Upper lobe of right lung (tissue), 1 donor: ENCODE results near the gene STPG1. TPM values are rescaled to one million over a fixed set of nuclear protein-coding genes. Genes with fewer than 3 reads are reported as not detected.

Source experiments
- ATAC-seq: fragments of 200-7000 bp; cut with Tn5 transposase; one replicate; pipeline ENCODE4 v1.9.1; 2020; ENCODE audit warnings: mild to moderate bottlenecking, moderate library complexity
- DNase-seq: peaks from one replicate; pipeline ENCODE4 v3.0.0-alpha.2; 2020
- H3K27ac ChIP-seq: fragments of 200-600 bp; one replicate; pipeline ENCODE4 v1.8.0; 2022
- H3K27me3 ChIP-seq: fragments of 200-600 bp; one replicate; pipeline ENCODE4 v1.8.0; 2022; ENCODE audit warnings: mild to moderate bottlenecking
- H3K36me3 ChIP-seq: fragments of 200-600 bp; one replicate; pipeline ENCODE4 v1.8.0; 2022
- H3K4me1 ChIP-seq: fragments of 200-600 bp; one replicate; pipeline ENCODE4 v1.8.0; 2022
- H3K4me3 ChIP-seq: fragments of 200-600 bp; one replicate; pipeline ENCODE4 v1.8.0; 2022; ENCODE audit warnings: mild to moderate bottlenecking
- H3K9me3 ChIP-seq: fragments of 200-600 bp; one replicate; pipeline ENCODE4 v1.8.0; 2022
- intact Hi-C: fragments of 100-400 bp; cut with DNase I; formaldehyde crosslinking; loops from one replicate; pipeline ENCODE4 v1.11.0; 2022
- total RNA-seq: library from RNA; stranded (reverse); fragmentation: NEBNext Ultra II Directional; extraction: Animal tissue kit (Norgen Biotek cat#: 25700); gene quantifications from one replicate; pipeline ENCODE4 v1.2.1, GENCODE V29; 2021
- TF ChIP-seq, protein P1 (sequence below): fragments of 200-600 bp; IDR thresholded peaks from one replicate; pipeline ENCODE4 v1.8.0; 2022; ENCODE audit warnings: antibody characterized with exemption
- donor health status: DM: no; HTN: yes; CAD: no; lungs with severe emphysema.

STPG1 gene
- total RNA-seq, 1 donor from 2014 or later, result 8.6 TPM

DNA sequence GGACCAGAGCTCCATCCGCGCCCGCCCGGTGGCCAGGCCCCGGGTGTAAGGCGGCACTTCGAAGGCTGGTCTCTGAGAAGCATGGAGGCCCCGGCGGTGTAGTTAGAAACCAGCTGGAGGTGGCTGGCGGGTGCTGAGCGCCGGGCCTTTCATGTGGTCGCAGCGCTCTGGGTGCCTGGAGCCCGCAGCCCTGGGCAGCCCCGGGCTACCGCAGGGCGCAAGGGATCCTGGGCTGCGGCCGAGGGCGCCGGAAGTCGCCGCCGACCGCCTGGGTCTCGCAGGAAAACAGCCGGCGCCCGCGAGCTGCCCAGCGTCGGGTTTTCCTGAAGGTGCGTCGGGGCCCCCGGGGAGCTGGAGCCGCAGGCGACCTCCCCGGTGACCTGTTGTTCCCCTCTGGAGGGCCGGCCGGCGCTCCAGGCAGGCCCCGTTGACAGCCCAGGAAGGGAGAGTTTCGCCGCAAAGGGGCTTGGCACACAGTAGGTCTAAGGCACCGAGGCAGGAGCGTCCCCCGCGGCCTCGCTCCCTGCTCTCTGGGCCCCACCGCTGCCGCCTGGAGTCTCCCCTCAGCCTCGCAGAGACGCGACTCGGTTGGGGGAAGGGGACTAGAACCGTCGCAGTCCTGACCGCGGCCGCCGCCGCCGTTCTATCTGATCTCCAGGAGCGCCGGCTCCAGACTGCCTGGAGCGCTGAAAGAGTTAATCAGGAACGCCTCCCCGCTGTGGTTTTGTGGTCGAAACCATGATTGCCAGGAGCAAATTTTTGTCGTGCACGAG, 91.7 kb downstream of the STPG1 start:
- DNase-seq (peak; percentile 78), ATAC-seq (peak; percentile 75)
- Histone ChIP-seq H3K27ac (no peak overlapping the region), H3K4me1 (peaks cover 14% of the 10 kb centered on the region), H3K27me3 (peaks cover 10% of the 10 kb centered on the region), H3K36me3 (no peaks in the 10 kb centered on the region), H3K9me3 (no peaks in the 10 kb centered on the region), H3K4me3 (peak overlapping the region; percentile 53)
- TF ChIP-seq, protein P1, sequence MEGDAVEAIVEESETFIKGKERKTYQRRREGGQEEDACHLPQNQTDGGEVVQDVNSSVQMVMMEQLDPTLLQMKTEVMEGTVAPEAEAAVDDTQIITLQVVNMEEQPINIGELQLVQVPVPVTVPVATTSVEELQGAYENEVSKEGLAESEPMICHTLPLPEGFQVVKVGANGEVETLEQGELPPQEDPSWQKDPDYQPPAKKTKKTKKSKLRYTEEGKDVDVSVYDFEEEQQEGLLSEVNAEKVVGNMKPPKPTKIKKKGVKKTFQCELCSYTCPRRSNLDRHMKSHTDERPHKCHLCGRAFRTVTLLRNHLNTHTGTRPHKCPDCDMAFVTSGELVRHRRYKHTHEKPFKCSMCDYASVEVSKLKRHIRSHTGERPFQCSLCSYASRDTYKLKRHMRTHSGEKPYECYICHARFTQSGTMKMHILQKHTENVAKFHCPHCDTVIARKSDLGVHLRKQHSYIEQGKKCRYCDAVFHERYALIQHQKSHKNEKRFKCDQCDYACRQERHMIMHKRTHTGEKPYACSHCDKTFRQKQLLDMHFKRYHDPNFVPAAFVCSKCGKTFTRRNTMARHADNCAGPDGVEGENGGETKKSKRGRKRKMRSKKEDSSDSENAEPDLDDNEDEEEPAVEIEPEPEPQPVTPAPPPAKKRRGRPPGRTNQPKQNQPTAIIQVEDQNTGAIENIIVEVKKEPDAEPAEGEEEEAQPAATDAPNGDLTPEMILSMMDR, result no peak
- intact Hi-C loops, result no loop called here

DNA sequence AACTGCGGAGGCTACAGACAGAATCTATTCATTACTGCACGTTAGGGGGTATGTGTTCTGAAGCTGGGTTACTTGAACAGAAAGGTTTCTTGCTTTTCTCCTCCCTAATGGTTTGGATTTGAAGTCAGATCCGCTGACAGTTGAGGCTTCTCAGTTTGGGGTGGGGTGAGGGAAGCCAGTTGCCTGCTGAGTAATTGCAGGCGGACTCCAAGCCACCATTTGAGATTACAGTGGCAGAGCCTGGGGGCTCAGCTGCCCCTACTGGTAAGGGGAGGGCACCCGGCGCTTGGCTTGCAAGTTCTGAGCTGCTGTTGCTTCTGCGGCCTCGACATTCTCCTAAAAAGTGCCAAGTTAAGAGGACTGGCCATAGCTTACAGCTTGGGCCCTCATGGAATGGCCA, 92.5 kb downstream of the STPG1 start:
- Histone ChIP-seq H3K27ac (no peak overlapping the region), H3K27me3 (peaks cover 10% of the 10 kb centered on the region), H3K36me3 (no peaks in the 10 kb centered on the region), H3K4me1 (peaks cover 14% of the 10 kb centered on the region), H3K9me3 (no peaks in the 10 kb centered on the region), H3K4me3 (no peak overlapping the region)
- TF ChIP-seq, protein P1, result no peak
- intact Hi-C loops, result no loop called here
- DNase-seq (no peak), ATAC-seq (no peak)

DNA sequence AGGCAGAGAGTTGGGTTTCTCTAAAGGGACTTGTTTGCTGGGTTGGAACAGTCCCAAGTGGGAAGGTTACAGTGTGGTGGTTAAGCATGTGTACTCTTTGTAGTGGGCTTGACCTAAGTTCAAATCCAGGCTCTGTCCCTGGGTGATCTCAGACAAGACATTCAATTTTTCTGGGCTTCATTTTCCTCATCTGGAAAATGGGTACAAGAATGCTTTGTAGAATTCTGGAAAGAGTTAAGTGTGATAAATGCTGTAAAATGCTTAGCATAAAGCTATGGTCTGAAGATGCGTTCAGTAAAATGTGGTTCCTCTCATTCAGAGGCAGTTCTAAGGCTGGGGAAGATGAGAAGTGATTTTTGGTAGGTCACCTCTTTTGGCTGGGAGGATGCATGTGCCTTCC, 93.6 kb downstream of the STPG1 start:
- Histone ChIP-seq H3K9me3 (no peaks in the 10 kb centered on the region), H3K4me3 (no peak overlapping the region), H3K27me3 (peaks cover 10% of the 10 kb centered on the region), H3K4me1 (peaks cover 14% of the 10 kb centered on the region), H3K36me3 (no peaks in the 10 kb centered on the region), H3K27ac (no peak overlapping the region)
- DNase-seq, result no peak
- no peak for ATAC-seq
- TF ChIP-seq, protein P1, result no peak
- intact Hi-C loops, result no loop called here

DNA sequence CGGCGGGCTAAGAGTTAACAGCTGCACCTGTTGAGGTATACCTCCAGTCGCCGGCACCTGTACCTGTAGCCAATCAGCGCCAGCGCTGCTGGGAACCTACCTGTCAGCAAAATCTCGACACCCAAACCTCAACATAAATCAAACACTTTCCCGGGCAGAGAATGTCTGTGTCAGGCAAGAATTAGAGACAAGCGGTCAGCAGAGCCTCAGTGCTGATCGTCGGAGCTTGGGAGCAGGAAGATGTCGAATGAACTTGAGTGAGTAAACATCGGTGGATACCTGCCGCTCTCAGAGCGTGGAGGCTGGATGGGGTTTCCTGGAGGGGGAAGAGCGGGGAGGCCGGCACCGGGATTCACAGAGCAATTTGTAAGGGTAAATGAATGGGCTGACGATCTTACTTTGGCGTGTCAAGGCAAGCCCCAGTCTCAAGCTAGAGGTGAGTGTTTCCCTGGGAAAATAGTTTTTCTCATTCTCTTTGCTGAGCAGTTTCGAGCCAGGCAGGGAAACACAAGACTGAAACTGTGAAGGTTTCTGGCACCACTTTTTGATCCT, 94.2 kb downstream of the STPG1 start, which contains the start of gene GRHL3:
GRHL3 (plus strand) TSS at position 46 of the 552 bp plus-strand sequence; CDS start at position 241, 195 bp downstream.
- H3K9me3 ChIP-seq, result no peaks in the 10 kb centered on the region
- peak; percentile 48 for ATAC-seq
- H3K4me1 ChIP-seq, result peaks cover 14% of the 10 kb centered on the region
- H3K27me3 ChIP-seq, result peaks cover 10% of the 10 kb centered on the region
- DNase-seq, result peak; percentile 67
- intact Hi-C loops, result no loop called here
- TF ChIP-seq, protein P1, result no peak
- no peak within 1 kb of the TSS for H3K4me3 ChIP-seq
- no peak within 1 kb of the TSS for H3K27ac ChIP-seq
- no peaks in the 10 kb centered on the region for H3K36me3 ChIP-seq

DNA sequence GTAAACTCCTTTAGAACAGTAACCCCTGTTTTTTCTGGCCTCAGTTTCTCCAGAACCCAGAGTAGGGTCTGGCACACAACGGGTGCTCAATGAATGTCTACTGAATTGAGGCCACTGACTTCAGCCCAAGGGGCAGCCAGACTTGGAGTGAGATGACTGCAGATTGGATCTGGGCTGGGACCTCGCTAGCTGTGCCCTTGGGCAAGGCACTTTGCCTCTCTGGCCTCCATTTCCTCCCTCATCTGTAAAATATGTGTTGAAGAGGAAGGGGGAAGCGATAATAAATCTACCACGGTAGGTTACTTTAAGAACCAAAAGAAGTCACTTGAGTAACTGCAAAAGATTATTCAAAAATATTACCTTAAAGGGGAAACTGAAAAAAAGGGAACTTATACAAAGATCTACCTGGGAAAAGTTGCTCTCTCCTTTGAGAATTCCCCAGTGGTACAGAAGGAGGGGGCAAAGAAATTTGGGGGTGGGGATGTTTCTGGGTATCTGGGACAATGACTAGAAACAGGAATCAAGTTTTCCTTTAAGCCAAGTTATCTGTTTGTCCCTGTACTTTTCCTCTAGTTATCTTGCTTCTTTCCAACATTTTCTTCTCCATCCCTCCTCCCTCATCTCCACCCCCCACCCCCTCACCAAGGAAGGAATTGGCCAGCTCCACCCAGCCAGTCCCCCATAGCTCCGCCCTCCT, 94.8 kb downstream of the STPG1 start:
- DNase-seq, result no peak
- TF ChIP-seq, protein P1, result no peak
- Histone ChIP-seq H3K9me3 (no peaks in the 10 kb centered on the region), H3K27me3 (peaks cover 10% of the 10 kb centered on the region), H3K4me3 (no peak overlapping the region), H3K36me3 (no peaks in the 10 kb centered on the region), H3K4me1 (peaks cover 14% of the 10 kb centered on the region), H3K27ac (no peak overlapping the region)
- ATAC-seq, result no peak
- intact Hi-C loops, result no loop called here
